Cardiac muscle cell (in vitro differentiated cells and primary cell): ENCODE data around the gene C1orf94. TPM values are rescaled to one million over a fixed set of nuclear protein-coding genes. Genes with fewer than 3 reads are reported as not detected.
A peak's percentile ranks its signal among the peaks of the same experiment; 100 is the strongest.

Experiments
- DNase-seq, 2 donors: peaks; one replicate each; pipeline versions ENCODE4 v3.0.0 to v3.0.0-alpha.2; 2010 to 2017; ENCODE audit warnings: low read depth in 1 of 2, low spot score in 1 of 2
- H3K27ac ChIP-seq: fragments of 200-600 bp; sonication (generic); 2 replicates; pipeline ENCODE4 v1.5.1; 2016
- H3K27me3 ChIP-seq: fragments of 200-600 bp; sonication (generic); 2 replicates; pipeline ENCODE4 v1.6.0; 2016; ENCODE audit warnings: control low read depth
- H3K36me3 ChIP-seq: fragments of 200-600 bp; sonication (generic); 2 replicates; pipeline ENCODE4 v1.5.1; 2016; ENCODE audit warnings: control low read depth
- H3K4me1 ChIP-seq: fragments of 200-600 bp; sonication (generic); 2 replicates; pipeline ENCODE4 v1.8.1; 2017; ENCODE audit warnings: low read depth, mild to moderate bottlenecking, mixed run types
- H3K4me3 ChIP-seq: fragments of 200-600 bp; sonication (generic); 2 replicates; pipeline ENCODE4 v1.5.1; 2016; ENCODE audit warnings: mild to moderate bottlenecking
- H3K9me3 ChIP-seq: fragments of 200-600 bp; sonication (generic); 2 replicates; pipeline ENCODE4 v1.5.1; 2017; ENCODE audit warnings: low read depth, mild to moderate bottlenecking, control low read depth
- CTCF ChIP-seq: IDR thresholded peaks from 2 replicates; pipeline ENCODE4 v1.5.1; 2012; ENCODE audit warnings: low read depth, mild to moderate bottlenecking, low read length
- polyA plus RNA-seq: library from polyadenylated mRNA; unstranded; fragments of >200 nt; fragmentation: Nextera tagmentation; extraction: Ambion mirVana; gene quantifications from 2 replicates; pipeline ENCODE4 v1.2.1, GENCODE V29; 2016
- total RNA-seq: library from RNA; depleted of rRNA; stranded (reverse); fragments of >200 nt; gene quantifications from 2 replicates; pipeline ENCODE4 v1.2.3, GENCODE V29; 2016

The C1orf94 gene
- total and polyA plus RNA-seq, 2 experiments from 2014 or later: not detected

GRCh38 chr1:34144766-34145165 is 31.9 kb upstream of the C1orf94 start:
- no peaks in the 10 kb centered on the region for H3K9me3 ChIP-seq
- no peak overlapping the region for H3K27ac ChIP-seq
- no peak overlapping the region for H3K4me3 ChIP-seq
- no peaks in the 10 kb centered on the region for H3K36me3 ChIP-seq
- TF ChIP-seq CTCF: no peak
- peaks cover 6% of the 10 kb centered on the region for H3K4me1 ChIP-seq
- H3K27me3 ChIP-seq: no peaks in the 10 kb centered on the region
- no peak for DNase-seq

- H3K4me1 ChIP-seq: peaks cover 6% of the 10 kb centered on the region
- no peaks in the 10 kb centered on the region for H3K9me3 ChIP-seq
- DNase-seq: no peak
- TF ChIP-seq CTCF: no peak
- no peak overlapping the region for H3K4me3 ChIP-seq
- H3K27ac ChIP-seq: no peak overlapping the region
- no peaks in the 10 kb centered on the region for H3K36me3 ChIP-seq
- H3K27me3 ChIP-seq: no peaks in the 10 kb centered on the region
Observed at GRCh38 chr1:34147301-34147700, 29.4 kb upstream of the C1orf94 start.

GRCh38 chr1:34149501-34149900 is 27.2 kb upstream of the C1orf94 start:
- DNase-seq: peak in 1 of 2 donors; percentile 58
- no peaks in the 10 kb centered on the region for H3K27me3 ChIP-seq
- no peaks in the 10 kb centered on the region for H3K36me3 ChIP-seq
- H3K4me1 ChIP-seq: peaks cover 6% of the 10 kb centered on the region
- H3K9me3 ChIP-seq: no peaks in the 10 kb centered on the region
- H3K27ac ChIP-seq: peak overlapping the region; percentile 42
- no peak for TF ChIP-seq CTCF
- H3K4me3 ChIP-seq: no peak overlapping the region

- TF ChIP-seq CTCF: no peak
- no peak for DNase-seq
Observed at GRCh38 chr1:34153246-34153645, 23.5 kb upstream of the C1orf94 start.

GRCh38 chr1:34155860-34156259 is 20.8 kb upstream of the C1orf94 start:
- no peak overlapping the region for H3K27ac ChIP-seq
- no peak for DNase-seq
- no peaks in the 10 kb centered on the region for H3K36me3 ChIP-seq
- no peak overlapping the region for H3K4me3 ChIP-seq
- H3K4me1 ChIP-seq: no peaks in the 10 kb centered on the region
- H3K27me3 ChIP-seq: peaks cover 4% of the 10 kb centered on the region
- no peak for TF ChIP-seq CTCF
- H3K9me3 ChIP-seq: no peaks in the 10 kb centered on the region

More at GRCh38 chr1:34153246-34153645, 23.5 kb upstream of the C1orf94 start:
- Histone ChIP-seq H3K9me3 (no peaks in the 10 kb centered on the region), H3K36me3 (no peaks in the 10 kb centered on the region), H3K27ac (no peak overlapping the region), H3K27me3 (no peaks in the 10 kb centered on the region), H3K4me3 (no peak overlapping the region), H3K4me1 (peaks cover 6% of the 10 kb centered on the region)

GRCh38 chr1:34156739-34157138 is 20.0 kb upstream of the C1orf94 start:
- H3K4me1 ChIP-seq: no peaks in the 10 kb centered on the region
- no peak overlapping the region for H3K4me3 ChIP-seq
- H3K36me3 ChIP-seq: no peaks in the 10 kb centered on the region
- H3K9me3 ChIP-seq: no peaks in the 10 kb centered on the region
- no peak overlapping the region for H3K27ac ChIP-seq
- no peak for DNase-seq
- peaks cover 13% of the 10 kb centered on the region for H3K27me3 ChIP-seq
- no peak for TF ChIP-seq CTCF
